ENCODE data around the gene VWA5A.

DNA sequence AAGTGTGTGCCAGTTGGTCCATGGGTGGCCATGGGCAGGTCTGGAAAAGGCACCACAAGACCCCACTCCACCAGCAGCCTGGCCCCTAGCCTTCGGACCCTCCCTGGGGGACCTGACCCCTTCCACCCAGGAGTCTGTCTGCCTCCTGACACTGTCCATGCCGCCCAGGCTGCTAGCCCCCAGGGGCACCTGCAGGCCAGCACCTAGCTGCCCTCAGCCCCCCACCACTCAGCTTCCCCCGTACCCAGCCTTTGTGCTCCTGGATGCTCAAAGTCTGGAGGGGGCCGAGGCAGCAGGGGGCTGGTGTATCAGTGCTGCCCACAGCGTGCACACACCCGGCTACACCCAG lies 39.8 kb upstream of the VWA5A start:
- TF ChIP-seq, protein P1, sequence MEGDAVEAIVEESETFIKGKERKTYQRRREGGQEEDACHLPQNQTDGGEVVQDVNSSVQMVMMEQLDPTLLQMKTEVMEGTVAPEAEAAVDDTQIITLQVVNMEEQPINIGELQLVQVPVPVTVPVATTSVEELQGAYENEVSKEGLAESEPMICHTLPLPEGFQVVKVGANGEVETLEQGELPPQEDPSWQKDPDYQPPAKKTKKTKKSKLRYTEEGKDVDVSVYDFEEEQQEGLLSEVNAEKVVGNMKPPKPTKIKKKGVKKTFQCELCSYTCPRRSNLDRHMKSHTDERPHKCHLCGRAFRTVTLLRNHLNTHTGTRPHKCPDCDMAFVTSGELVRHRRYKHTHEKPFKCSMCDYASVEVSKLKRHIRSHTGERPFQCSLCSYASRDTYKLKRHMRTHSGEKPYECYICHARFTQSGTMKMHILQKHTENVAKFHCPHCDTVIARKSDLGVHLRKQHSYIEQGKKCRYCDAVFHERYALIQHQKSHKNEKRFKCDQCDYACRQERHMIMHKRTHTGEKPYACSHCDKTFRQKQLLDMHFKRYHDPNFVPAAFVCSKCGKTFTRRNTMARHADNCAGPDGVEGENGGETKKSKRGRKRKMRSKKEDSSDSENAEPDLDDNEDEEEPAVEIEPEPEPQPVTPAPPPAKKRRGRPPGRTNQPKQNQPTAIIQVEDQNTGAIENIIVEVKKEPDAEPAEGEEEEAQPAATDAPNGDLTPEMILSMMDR (IDR thresholded peaks at IDR 0.05; ENCODE audit: low read depth, low read length): no peak
- TF ChIP-seq POLR2A (IDR thresholded peaks at IDR 0.05; ENCODE audit: extremely low read depth, insufficient read length): no peak
